Immature natural killer cell (primary cell): Measurements from ENCODE around the gene CYTH2. TPM values are rescaled to one million over a fixed set of nuclear protein-coding genes. Genes with fewer than 3 reads are reported as not detected.
"Not testable (repeated sequence)": the region's sequence is repeated elsewhere in the genome, so short reads cannot be mapped to it uniquely, and the experiment has no call there.

ENCODE experiments used
- DNase-seq, 3 donors: peaks; one replicate each; pipeline ENCODE4 v3.0.0; 2022; ENCODE audit warnings: mixed read lengths in 1 of 3
- H3K27ac Mint-ChIP-seq, 6 donors: one replicate each; pipeline ENCODE4 v1.8.0; 2020; ENCODE audit warnings: mixed read lengths in 6 of 6, mild to moderate bottlenecking in 5 of 6, inconsistent platforms in 4 of 6, moderate library complexity in 3 of 6
- H3K27me3 Mint-ChIP-seq, 3 donors: one replicate each; pipeline ENCODE4 v1.8.0; 2020 to 2021; ENCODE audit warnings: low read depth in 3 of 3, mild to moderate bottlenecking in 3 of 3, mixed read lengths in 3 of 3, moderate library complexity in 3 of 3, inconsistent platforms in 1 of 3
- H3K36me3 Mint-ChIP-seq, 3 donors: one replicate each; pipeline ENCODE4 v1.8.0; 2020; ENCODE audit warnings: mixed read lengths in 3 of 3, inconsistent platforms in 2 of 3, mild to moderate bottlenecking in 2 of 3
- H3K4me1 Mint-ChIP-seq, 2 donors: one replicate each; pipeline ENCODE4 v1.8.0; 2020; ENCODE audit warnings: inconsistent platforms in 2 of 2, mild to moderate bottlenecking in 2 of 2, mixed read lengths in 2 of 2, moderate library complexity in 1 of 2
- H3K4me3 Mint-ChIP-seq, 5 donors: one replicate each; pipeline ENCODE4 v1.8.0; 2020; ENCODE audit warnings: mild to moderate bottlenecking in 5 of 5, mixed read lengths in 5 of 5, inconsistent platforms in 3 of 5, moderate library complexity in 3 of 5
- H3K9me3 Mint-ChIP-seq, 6 donors: one replicate each; pipeline ENCODE4 v1.8.0; 2020; ENCODE audit warnings: mild to moderate bottlenecking in 6 of 6, mixed read lengths in 6 of 6, inconsistent platforms in 4 of 6, moderate library complexity in 3 of 6
- polyA plus RNA-seq, 3 donors: library from polyadenylated mRNA; unstranded; fragments of 300-500 nt; fragmentation: Illumina TruSeq; gene quantifications; one replicate each; pipeline ENCODE4 v1.2.3, GENCODE V29; 2021

Gene CYTH2
- polyA plus RNA-seq, 3 donors from 2014 or later = 14.4 to 37.6 (median 29.6) TPM

DNA sequence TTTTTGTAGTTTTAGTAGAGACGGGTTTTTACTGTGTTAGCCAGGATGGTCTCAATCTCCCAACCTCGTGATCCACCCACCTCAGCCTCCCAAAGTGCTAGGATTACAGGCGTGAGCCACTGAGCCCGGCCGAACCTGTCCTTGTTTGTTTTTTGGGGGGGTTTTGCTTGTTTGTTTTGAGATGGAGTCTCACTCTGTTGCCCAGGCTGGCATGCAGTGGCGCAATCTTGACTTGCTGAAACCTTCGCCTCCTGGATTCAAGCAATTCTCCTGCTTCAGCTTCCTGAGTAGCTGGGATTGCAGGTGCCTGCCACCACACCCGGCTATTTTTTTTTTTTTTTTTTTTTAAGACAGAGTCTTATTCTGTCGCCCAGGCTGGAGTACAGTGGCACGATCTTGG lies 17.5 kb downstream of the CYTH2 start:
- H3K27me3 Mint-ChIP-seq, H3K4me3 Mint-ChIP-seq, H3K36me3 Mint-ChIP-seq, H3K9me3 Mint-ChIP-seq, DNase-seq, H3K27ac Mint-ChIP-seq: not testable (repeated sequence)
- peaks cover 15 to 19% of the 10 kb centered on the region in 2 donors for H3K4me1 Mint-ChIP-seq

- no peak overlapping the region for H3K27ac Mint-ChIP-seq
- H3K36me3 Mint-ChIP-seq = no peaks in the 10 kb centered on the region
- no peaks in the 10 kb centered on the region for H3K9me3 Mint-ChIP-seq
These were observed 18.4 kb downstream of the CYTH2 start for GRCh38 chr19:48487544-48487943.

DNA sequence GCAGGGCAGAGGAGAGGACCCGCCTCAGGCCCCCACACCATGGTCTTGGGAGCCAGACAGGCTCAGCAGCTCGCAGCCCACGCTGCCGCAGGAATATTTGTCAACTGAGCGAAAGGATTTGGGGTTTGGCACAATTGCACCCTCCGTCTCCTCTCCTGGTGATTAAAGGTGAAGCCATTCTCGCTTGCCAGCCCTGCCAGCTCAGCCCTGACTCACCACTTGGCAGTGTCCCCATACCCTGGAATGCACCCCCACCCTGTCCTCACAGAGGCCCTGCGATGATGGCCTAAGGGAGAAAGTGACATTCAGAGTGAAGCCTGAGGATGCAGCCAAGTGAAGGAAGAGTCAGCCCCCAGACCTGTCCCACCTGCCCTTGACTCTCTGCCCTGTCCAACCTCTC lies 18.8 kb downstream of the CYTH2 start:
- no peaks in the 10 kb centered on the region for H3K36me3 Mint-ChIP-seq
- H3K4me3 Mint-ChIP-seq = no peak overlapping the region
- DNase-seq = no peak
- peaks cover 22 to 25% of the 10 kb centered on the region in 2 donors for H3K4me1 Mint-ChIP-seq
- H3K27ac Mint-ChIP-seq = no peak overlapping the region
- H3K9me3 Mint-ChIP-seq = no peaks in the 10 kb centered on the region
- peaks cover 7 to 14% (median 14%) of the 10 kb centered on the region in 3 donors for H3K27me3 Mint-ChIP-seq

More at GRCh38 chr19:48487544-48487943, 18.4 kb downstream of the CYTH2 start:
- Mint-ChIP-seq H3K27me3 (peaks cover 5 to 12% (median 12%) of the 10 kb centered on the region in 3 donors), H3K4me3 (no peak overlapping the region), H3K4me1 (peaks cover 18 to 21% of the 10 kb centered on the region in 2 donors)
- no peak for DNase-seq

GRCh38 chr19:48488478-48488877 lies 19.3 kb downstream of the CYTH2 start:
- not testable (repeated sequence) for H3K9me3 Mint-ChIP-seq, H3K4me3 Mint-ChIP-seq, DNase-seq, H3K36me3 Mint-ChIP-seq
- peaks cover 24 to 29% of the 10 kb centered on the region in 2 donors for H3K4me1 Mint-ChIP-seq
- H3K27ac Mint-ChIP-seq = peak overlapping the region in 1 of 6 donors; percentile 26
- H3K27me3 Mint-ChIP-seq = peaks cover 8 to 14% (median 13%) of the 10 kb centered on the region in 3 donors

- Mint-ChIP-seq H3K9me3 (no peaks in the 10 kb centered on the region), H3K27ac (no peak overlapping the region), H3K27me3 (peaks cover 7 to 14% (median 13%) of the 10 kb centered on the region in 3 donors), H3K4me1 (peaks cover 29 to 35% of the 10 kb centered on the region in 2 donors), H3K36me3 (no peaks in the 10 kb centered on the region), H3K4me3 (peak overlapping the region in 3 of 5 donors; percentile 13 to 46 (median 21))
- peak; percentile 75 to 79 (median 76) for DNase-seq
These were observed 20.5 kb downstream of the CYTH2 start for GRCh38 chr19:48489608-48490216.

- no peaks in the 10 kb centered on the region for H3K9me3 Mint-ChIP-seq
- H3K36me3 Mint-ChIP-seq = no peaks in the 10 kb centered on the region
- peak; percentile 45 to 52 (median 48) for DNase-seq
- peak overlapping the region in 4 of 5 donors; percentile 10 to 70 (median 55) for H3K4me3 Mint-ChIP-seq
- peak overlapping the region in 1 of 6 donors; percentile 28 for H3K27ac Mint-ChIP-seq
- H3K27me3 Mint-ChIP-seq = peaks cover 7 to 13% (median 13%) of the 10 kb centered on the region in 3 donors
- peaks cover 36 to 38% of the 10 kb centered on the region in 2 donors for H3K4me1 Mint-ChIP-seq
These were observed 22.0 kb downstream of the CYTH2 start for GRCh38 chr19:48490981-48491792.

- DNase-seq = no peak
- peaks cover 36 to 38% of the 10 kb centered on the region in 2 donors for H3K4me1 Mint-ChIP-seq
- no peaks in the 10 kb centered on the region for H3K9me3 Mint-ChIP-seq
- H3K36me3 Mint-ChIP-seq = no peaks in the 10 kb centered on the region
- H3K4me3 Mint-ChIP-seq = peak overlapping the region in 4 of 5 donors; percentile 70 to 85 (median 74)
- no peak overlapping the region for H3K27ac Mint-ChIP-seq
- peaks cover 4 to 13% (median 11%) of the 10 kb centered on the region in 3 donors for H3K27me3 Mint-ChIP-seq
These were observed 22.6 kb downstream of the CYTH2 start for GRCh38 chr19:48491793-48492123.

DNA sequence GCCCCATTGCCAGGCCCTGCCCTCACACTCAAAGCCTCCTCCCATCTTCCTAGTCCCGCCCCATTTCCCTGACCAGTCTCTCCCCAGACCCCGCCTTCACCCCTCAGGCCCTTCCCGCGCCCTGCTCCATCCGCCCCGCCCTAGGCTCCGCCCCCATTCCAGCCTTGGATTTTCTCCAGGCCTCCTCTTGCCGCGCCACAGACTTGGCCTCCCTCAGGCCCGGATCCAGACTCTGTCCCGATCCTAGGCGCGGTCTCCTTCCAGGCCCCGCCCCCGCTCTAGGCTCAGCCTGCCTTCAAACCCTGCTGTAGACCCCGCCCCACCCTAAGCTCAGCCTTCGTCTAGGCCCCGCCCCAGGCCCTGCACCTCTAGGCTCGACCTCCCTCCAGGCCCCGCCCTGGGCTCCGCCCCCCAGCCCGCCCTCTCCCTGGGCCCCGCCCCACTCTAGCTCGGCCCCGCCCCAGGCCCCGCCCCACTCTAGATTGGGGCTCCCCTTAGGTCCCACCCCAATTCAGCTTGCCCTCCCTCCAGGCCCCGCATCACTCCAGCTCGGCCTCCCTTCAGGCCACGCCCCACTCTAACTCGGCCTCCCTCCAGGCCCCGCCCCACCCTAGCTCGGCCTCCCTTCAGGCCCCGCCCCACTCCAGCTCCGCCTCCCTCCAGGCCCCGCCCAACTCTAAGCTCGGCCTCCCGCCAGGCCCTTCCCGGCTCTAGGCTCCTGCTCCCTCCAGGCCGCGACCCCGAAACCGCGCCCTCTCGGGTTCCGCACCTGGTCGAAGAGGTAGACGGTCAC lies 24.0 kb downstream of the CYTH2 start:
- no peaks in the 10 kb centered on the region for H3K9me3 Mint-ChIP-seq
- peaks cover 36 to 40% of the 10 kb centered on the region in 2 donors for H3K4me1 Mint-ChIP-seq
- peaks cover 7 to 13% (median 9%) of the 10 kb centered on the region in 3 donors for H3K27me3 Mint-ChIP-seq
- no peaks in the 10 kb centered on the region for H3K36me3 Mint-ChIP-seq
- H3K27ac Mint-ChIP-seq = peak overlapping the region in 4 of 6 donors; percentile 51 to 83 (median 78)
- peak overlapping the region; percentile 70 to 85 (median 78) for H3K4me3 Mint-ChIP-seq
- peak; percentile 85 to 88 (median 88) for DNase-seq

DNA sequence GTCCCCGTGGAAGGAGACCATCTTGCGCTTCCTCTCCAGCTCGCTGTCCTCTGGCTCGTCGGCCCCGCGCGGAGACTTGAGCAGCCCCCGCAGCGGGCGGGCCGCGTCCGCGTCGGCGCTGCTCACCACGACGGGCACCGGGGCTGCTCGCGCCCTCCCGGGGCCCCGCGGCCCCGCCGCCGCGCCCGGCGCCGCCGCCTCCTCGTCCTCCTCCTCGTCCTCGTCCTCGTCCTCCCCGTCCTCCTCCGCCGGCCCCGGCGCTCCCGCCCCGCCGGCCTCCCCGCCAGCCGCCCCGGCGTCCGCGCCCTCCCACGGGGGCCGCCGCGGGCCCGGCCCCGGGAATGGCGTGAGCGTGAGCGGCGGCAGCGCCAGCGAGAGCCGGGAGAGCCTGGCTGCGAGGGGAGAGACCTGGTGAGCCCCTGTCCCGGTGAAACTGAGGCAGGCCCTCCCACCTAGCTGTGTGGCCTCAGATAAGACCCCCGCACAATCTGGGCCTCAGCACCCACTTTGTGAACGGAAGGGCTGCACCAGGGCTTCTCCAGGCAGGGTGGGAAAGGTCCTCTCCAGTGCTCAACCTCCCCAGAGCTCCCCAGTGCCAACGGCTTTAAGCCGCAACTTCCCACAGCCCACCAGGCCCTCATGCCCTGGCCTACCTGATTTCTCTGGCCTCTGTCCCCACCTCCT lies 24.7 kb downstream of the CYTH2 start:
- H3K4me3 Mint-ChIP-seq = peak overlapping the region; percentile 78 to 83 (median 79)
- peaks cover 7 to 9% (median 8%) of the 10 kb centered on the region in 3 donors for H3K27me3 Mint-ChIP-seq
- no peaks in the 10 kb centered on the region for H3K9me3 Mint-ChIP-seq
- peak overlapping the region in 1 of 6 donors; percentile 7 for H3K27ac Mint-ChIP-seq
- H3K4me1 Mint-ChIP-seq = peaks cover 36 to 40% of the 10 kb centered on the region in 2 donors
- no peaks in the 10 kb centered on the region for H3K36me3 Mint-ChIP-seq
- DNase-seq = no peak

DNA sequence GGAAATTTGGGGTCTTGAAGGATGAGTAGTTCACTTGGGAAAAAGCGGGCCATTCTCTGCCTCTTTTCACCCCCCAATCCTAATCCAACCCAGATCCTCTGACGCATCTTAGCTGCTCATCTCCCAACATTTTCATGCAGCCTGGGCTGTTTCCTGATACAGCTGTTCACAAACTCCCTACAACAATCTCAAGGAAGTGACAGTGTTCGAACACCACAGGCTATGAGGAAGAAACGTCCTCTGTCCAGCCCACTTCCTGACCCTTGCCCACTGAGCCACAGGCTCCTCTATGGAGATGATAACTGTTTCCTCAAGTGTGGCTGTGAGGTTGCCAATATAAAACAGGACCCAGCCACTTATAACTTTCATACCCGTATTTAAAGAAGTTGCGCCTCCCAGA lies 26.2 kb downstream of the CYTH2 start:
- no peaks in the 10 kb centered on the region for H3K9me3 Mint-ChIP-seq
- H3K4me3 Mint-ChIP-seq = peak overlapping the region; percentile 27 to 76 (median 54)
- peaks cover 5 to 10% (median 8%) of the 10 kb centered on the region in 3 donors for H3K27me3 Mint-ChIP-seq
- H3K4me1 Mint-ChIP-seq = peaks cover 36 to 38% of the 10 kb centered on the region in 2 donors
- H3K27ac Mint-ChIP-seq = no peak overlapping the region
- no peaks in the 10 kb centered on the region for H3K36me3 Mint-ChIP-seq
- DNase-seq = no peak

- Mint-ChIP-seq H3K27me3 (peaks cover 6 to 10% (median 7%) of the 10 kb centered on the region in 3 donors), H3K4me3 (peak overlapping the region in 1 of 5 donors; percentile 40)
These were observed 28.0 kb downstream of the CYTH2 start for GRCh38 chr19:48496959-48497727.

GRCh38 chr19:48497728-48498594 lies 28.8 kb downstream of the CYTH2 start:
- Mint-ChIP-seq H3K4me3 (peak overlapping the region in 1 of 5 donors; percentile 48), H3K9me3 (no peaks in the 10 kb centered on the region), H3K4me1 (peaks cover 20 to 26% of the 10 kb centered on the region in 2 donors), H3K27ac (peak overlapping the region in 1 of 6 donors; percentile 64), H3K36me3 (no peaks in the 10 kb centered on the region), H3K27me3 (peaks cover 2 to 9% (median 4%) of the 10 kb centered on the region in 3 donors)
- no peak for DNase-seq

More at GRCh38 chr19:48496959-48497727, 28.0 kb downstream of the CYTH2 start:
- Mint-ChIP-seq H3K27ac (no peak overlapping the region), H3K9me3 (no peaks in the 10 kb centered on the region), H3K36me3 (no peaks in the 10 kb centered on the region), H3K4me1 (peaks cover 28 to 33% of the 10 kb centered on the region in 2 donors)
- no peak for DNase-seq
